ENCODE data around the gene IL4I1. TPM values are rescaled to one million over a fixed set of nuclear protein-coding genes. Genes with fewer than 3 reads are reported as not detected.

IL4I1 gene
- total RNA-seq, 2 donors from 2014 or later, result 0.14 to 2.5 TPM

- TF ChIP-seq, protein P1, sequence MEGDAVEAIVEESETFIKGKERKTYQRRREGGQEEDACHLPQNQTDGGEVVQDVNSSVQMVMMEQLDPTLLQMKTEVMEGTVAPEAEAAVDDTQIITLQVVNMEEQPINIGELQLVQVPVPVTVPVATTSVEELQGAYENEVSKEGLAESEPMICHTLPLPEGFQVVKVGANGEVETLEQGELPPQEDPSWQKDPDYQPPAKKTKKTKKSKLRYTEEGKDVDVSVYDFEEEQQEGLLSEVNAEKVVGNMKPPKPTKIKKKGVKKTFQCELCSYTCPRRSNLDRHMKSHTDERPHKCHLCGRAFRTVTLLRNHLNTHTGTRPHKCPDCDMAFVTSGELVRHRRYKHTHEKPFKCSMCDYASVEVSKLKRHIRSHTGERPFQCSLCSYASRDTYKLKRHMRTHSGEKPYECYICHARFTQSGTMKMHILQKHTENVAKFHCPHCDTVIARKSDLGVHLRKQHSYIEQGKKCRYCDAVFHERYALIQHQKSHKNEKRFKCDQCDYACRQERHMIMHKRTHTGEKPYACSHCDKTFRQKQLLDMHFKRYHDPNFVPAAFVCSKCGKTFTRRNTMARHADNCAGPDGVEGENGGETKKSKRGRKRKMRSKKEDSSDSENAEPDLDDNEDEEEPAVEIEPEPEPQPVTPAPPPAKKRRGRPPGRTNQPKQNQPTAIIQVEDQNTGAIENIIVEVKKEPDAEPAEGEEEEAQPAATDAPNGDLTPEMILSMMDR (IDR thresholded peaks at IDR 0.05), result no peak
- no peak for TF ChIP-seq POLR2AphosphoS5 (IDR thresholded peaks at IDR 0.05)
- TF ChIP-seq POLR2A (IDR thresholded peaks at IDR 0.05), result no peak
- Histone ChIP-seq H3K27ac (no peak overlapping the region), H3K9me3 (no peaks in the 10 kb centered on the region), H3K4me1 (replicated peaks) (no peaks in the 10 kb centered on the region), H3K4me3 (no peak overlapping the region), H3K36me3 (no peaks in the 10 kb centered on the region), H3K27me3 (replicated peaks; ENCODE audit: insufficient read depth) (no peaks in the 10 kb centered on the region)
- 82% methylated on average over 21 of the region's 21 CpGs for WGBS
- intact Hi-C loops (cut with DNase I), result no loop called here
- DNase-seq (ENCODE audit: low spot score), result no peak
Observed at GRCh38 chr19:49912965-49913685, 16.4 kb upstream of the IL4I1 start.

DNA sequence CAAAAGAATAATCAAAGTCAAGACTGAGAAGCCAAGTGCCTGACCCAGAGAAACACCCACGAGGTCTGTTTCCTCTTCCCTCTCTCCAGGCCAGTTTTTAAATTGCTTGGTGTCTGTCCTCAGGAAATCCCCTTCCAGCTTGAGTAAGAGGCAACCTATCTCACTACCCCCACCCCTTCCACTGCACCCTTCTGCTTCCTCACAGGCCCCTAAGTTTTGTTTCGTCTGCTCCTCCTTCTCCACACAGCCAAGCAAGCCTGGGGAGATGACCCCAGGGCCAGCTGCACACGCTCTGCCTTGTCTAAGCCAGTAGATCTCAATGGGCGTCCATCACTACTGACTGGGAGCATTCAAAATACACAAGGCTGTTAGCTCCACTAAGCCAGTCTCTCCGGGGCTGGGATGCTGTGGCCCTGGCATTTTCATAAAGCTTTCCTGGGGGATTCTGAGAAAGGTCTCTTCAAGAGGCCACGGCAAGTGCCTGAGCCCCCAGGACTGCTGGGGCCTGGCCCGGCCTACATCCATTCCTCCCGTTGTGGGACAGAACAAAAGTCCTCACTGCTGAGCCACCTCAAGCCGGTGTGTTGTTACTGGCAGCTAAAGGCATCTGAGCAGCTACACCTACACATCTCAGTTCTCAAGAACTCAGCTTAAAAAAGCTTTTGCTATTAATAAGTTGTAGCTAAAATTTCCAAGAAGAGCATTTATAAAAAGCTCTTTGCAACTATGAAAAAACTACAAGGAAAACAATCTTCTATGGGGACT lies 14.9 kb upstream of the IL4I1 start:
- no peak overlapping the region for H3K4me3 ChIP-seq
- DNase-seq (ENCODE audit: low spot score), result no peak
- H3K27me3 ChIP-seq (replicated peaks; ENCODE audit: insufficient read depth), result no peaks in the 10 kb centered on the region
- no peaks in the 10 kb centered on the region for H3K4me1 ChIP-seq (replicated peaks)
- 70% methylated on average over 9 of the region's 9 CpGs for WGBS
- TF ChIP-seq POLR2A (IDR thresholded peaks at IDR 0.05) (no peak), POLR2AphosphoS5 (IDR thresholded peaks at IDR 0.05) (no peak)
- TF ChIP-seq, protein P1 (IDR thresholded peaks at IDR 0.05), result no peak
- no peaks in the 10 kb centered on the region for H3K36me3 ChIP-seq
- intact Hi-C loops (cut with DNase I), result no loop called here
- H3K27ac ChIP-seq, result no peak overlapping the region
- no peaks in the 10 kb centered on the region for H3K9me3 ChIP-seq

DNA sequence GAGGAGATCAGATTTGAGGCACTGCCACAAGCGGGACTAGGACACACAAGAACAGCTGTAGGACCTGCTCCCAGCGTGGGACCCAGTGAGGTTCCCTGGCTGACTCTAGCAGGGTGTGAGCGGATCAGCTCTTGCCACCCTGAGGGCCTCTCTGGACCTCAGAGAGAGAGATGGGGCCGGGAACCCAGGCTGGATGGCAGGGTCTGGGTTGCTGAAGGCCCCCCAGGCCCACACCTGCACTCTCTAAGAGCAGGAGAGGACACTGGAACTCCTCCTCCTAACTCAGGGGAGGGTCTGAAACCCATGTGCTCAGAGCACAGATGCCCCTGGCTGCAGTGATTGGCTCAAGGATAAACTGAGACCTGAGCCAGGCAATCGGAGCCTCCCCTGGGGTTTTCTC lies 13.5 kb upstream of the IL4I1 start:
- no peaks in the 10 kb centered on the region for H3K9me3 ChIP-seq
- no peak for DNase-seq (ENCODE audit: low spot score)
- intact Hi-C loops (cut with DNase I), result no loop called here
- no peaks in the 10 kb centered on the region for H3K4me1 ChIP-seq (replicated peaks)
- no peaks in the 10 kb centered on the region for H3K36me3 ChIP-seq
- WGBS, result 82% methylated on average over 5 of the region's 5 CpGs
- no peak overlapping the region for H3K4me3 ChIP-seq
- no peak overlapping the region for H3K27ac ChIP-seq
- no peak for TF ChIP-seq POLR2AphosphoS5 (IDR thresholded peaks at IDR 0.05)
- TF ChIP-seq, protein P1 (IDR thresholded peaks at IDR 0.05), result no peak
- no peak for TF ChIP-seq POLR2A (IDR thresholded peaks at IDR 0.05)
- no peaks in the 10 kb centered on the region for H3K27me3 ChIP-seq (replicated peaks; ENCODE audit: insufficient read depth)

DNA sequence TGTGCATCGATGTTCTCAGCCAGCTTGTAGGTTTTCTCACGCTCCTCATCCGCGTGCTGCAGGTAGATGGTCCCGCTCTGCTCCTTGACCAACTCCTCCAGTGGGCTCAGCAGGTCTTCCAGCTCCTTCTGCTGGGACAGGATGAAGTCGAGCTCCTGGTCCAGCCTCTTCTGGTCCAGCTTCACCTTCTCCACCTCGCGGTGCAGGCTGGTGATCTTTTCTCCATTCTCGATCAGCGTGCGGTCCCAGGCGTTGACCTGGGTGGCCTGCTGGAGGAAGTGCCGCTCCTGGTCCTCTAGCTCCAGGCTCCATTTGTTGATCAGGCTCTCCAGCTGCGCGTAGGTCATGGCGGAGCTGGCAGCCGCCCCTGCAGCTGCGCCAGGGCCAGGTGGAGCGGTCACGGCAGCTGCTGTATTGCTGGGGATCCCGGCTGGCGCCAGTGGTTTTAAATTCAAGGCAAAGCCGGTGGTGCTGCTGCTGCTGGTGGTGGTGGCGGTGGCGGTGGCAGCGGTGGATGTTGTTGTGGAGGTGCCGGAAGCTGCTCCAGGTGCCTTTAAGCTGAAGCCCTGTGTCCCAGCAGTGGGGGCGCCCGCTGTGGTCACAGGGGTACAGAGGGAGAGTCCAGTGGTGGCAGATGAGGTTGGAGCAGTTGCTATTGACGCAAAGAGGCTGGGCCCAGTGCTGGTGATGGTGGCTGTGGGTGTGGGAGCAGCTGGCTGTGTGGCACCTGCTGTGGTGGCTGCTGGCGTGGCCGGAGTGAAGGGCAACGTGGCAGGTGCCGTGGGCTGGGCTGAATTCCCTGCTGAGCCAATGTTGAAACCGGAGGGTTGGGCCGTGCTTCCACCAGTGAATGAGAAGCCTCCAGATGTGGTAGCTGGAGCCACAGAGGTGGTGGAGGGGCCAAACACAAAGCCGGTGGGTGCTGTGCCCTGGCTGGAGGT lies 12.1 kb upstream of the IL4I1 start:
- Histone ChIP-seq H3K27ac (no peak overlapping the region), H3K4me1 (replicated peaks) (no peaks in the 10 kb centered on the region), H3K4me3 (no peak overlapping the region), H3K36me3 (no peaks in the 10 kb centered on the region), H3K9me3 (no peaks in the 10 kb centered on the region), H3K27me3 (replicated peaks; ENCODE audit: insufficient read depth) (no peaks in the 10 kb centered on the region)
- no peak for DNase-seq (ENCODE audit: low spot score)
- TF ChIP-seq, protein P1 (IDR thresholded peaks at IDR 0.05), result no peak
- no peak for TF ChIP-seq POLR2AphosphoS5 (IDR thresholded peaks at IDR 0.05)
- intact Hi-C loops (cut with DNase I), result no loop called here
- 97% methylated on average over 37 of the region's 37 CpGs for WGBS

Measured in prostate gland (tissue), 2 donors.